Left kidney (tissue), 2 donors: ENCODE measurements around the gene ARID1B. TPM values are rescaled to one million over a fixed set of nuclear protein-coding genes. Genes with fewer than 3 reads are reported as not detected.
A peak's percentile ranks its signal among the peaks of the same experiment; 100 is the strongest.
"Not testable (repeated sequence)": the region's sequence is repeated elsewhere in the genome, so short reads cannot be mapped to it uniquely, and the experiment has no call there.

Source experiments
- DNase-seq: peaks from one replicate; pipeline ENCODE4 v3.0.0-alpha.2; 2013
- polyA plus RNA-seq: library from polyadenylated mRNA; unstranded; fragments of 120-200 nt; gene quantifications from one replicate; pipeline ENCODE4 v1.2.1, GENCODE V29; 2013; ENCODE audit not compliant: insufficient read length

ARID1B gene
- polyA plus RNA-seq, 1 donor = 87.7 TPM

- DNase-seq = no peak
Measured at GRCh38 chr6:156940221-156940620, 163.0 kb downstream of the ARID1B start.

- no peak for DNase-seq
Measured at GRCh38 chr6:156942266-156942665, 165.1 kb downstream of the ARID1B start.

- DNase-seq = no peak
Measured at GRCh38 chr6:156943166-156943565, 166.0 kb downstream of the ARID1B start.

GRCh38 chr6:156943816-156944215, 166.6 kb downstream of the ARID1B start:
- no peak for DNase-seq

- no peak for DNase-seq
Measured at GRCh38 chr6:156944412-156944811, 167.2 kb downstream of the ARID1B start.

- DNase-seq = not testable (repeated sequence)
Measured at GRCh38 chr6:156945789-156946172, 168.6 kb downstream of the ARID1B start.

- DNase-seq = no peak
Measured at GRCh38 chr6:156946370-156946936, 169.3 kb downstream of the ARID1B start.

- DNase-seq = no peak
Measured at GRCh38 chr6:156948277-156948676, 171.1 kb downstream of the ARID1B start.

GRCh38 chr6:156948807-156949206, 171.6 kb downstream of the ARID1B start:
- no peak for DNase-seq

GRCh38 chr6:156949376-156949775, 172.2 kb downstream of the ARID1B start:
- no peak for DNase-seq

- no peak for DNase-seq
Measured at GRCh38 chr6:156950084-156950483, 172.9 kb downstream of the ARID1B start.

GRCh38 chr6:156950531-156950930, 173.4 kb downstream of the ARID1B start:
- no peak for DNase-seq

GRCh38 chr6:156952401-156952800, 175.2 kb downstream of the ARID1B start:
- DNase-seq = no peak

- DNase-seq = no peak
Measured at GRCh38 chr6:156953127-156953478, 175.9 kb downstream of the ARID1B start.

- peak; percentile 93 for DNase-seq
Measured at GRCh38 chr6:156953479-156954146, 176.4 kb downstream of the ARID1B start.

GRCh38 chr6:156954191-156954590, 177.0 kb downstream of the ARID1B start:
- DNase-seq = no peak

- no peak for DNase-seq
Measured at GRCh38 chr6:156954816-156955215, 177.6 kb downstream of the ARID1B start.

- DNase-seq = no peak
Measured at GRCh38 chr6:156955494-156956183, 178.5 kb downstream of the ARID1B start.

GRCh38 chr6:156956286-156956685, 179.1 kb downstream of the ARID1B start:
- DNase-seq = no peak

GRCh38 chr6:156957931-156958547, 180.9 kb downstream of the ARID1B start:
- no peak for DNase-seq

GRCh38 chr6:156960525-156960924, 183.3 kb downstream of the ARID1B start:
- DNase-seq = no peak

- no peak for DNase-seq
Measured at GRCh38 chr6:156961282-156961892, 184.2 kb downstream of the ARID1B start.
